RPMI8226 (cell line): ENCODE data around the gene DISP2.

Experiments
- DNase-seq: peaks from one replicate; pipeline ENCODE4 v3.0.0-alpha.2; 2015

DISP2 gene

GRCh38 chr15:40357723-40358470, at the start of gene DISP2:
DISP2 (plus strand) TSS chr15:40358219; CDS start chr15:40358322, 103 bp downstream.
- DNase-seq = peak; percentile 84

GRCh38 chr15:40309344-40309862, 48.6 kb upstream of the DISP2 start:
- DNase-seq = no peak

DNA sequence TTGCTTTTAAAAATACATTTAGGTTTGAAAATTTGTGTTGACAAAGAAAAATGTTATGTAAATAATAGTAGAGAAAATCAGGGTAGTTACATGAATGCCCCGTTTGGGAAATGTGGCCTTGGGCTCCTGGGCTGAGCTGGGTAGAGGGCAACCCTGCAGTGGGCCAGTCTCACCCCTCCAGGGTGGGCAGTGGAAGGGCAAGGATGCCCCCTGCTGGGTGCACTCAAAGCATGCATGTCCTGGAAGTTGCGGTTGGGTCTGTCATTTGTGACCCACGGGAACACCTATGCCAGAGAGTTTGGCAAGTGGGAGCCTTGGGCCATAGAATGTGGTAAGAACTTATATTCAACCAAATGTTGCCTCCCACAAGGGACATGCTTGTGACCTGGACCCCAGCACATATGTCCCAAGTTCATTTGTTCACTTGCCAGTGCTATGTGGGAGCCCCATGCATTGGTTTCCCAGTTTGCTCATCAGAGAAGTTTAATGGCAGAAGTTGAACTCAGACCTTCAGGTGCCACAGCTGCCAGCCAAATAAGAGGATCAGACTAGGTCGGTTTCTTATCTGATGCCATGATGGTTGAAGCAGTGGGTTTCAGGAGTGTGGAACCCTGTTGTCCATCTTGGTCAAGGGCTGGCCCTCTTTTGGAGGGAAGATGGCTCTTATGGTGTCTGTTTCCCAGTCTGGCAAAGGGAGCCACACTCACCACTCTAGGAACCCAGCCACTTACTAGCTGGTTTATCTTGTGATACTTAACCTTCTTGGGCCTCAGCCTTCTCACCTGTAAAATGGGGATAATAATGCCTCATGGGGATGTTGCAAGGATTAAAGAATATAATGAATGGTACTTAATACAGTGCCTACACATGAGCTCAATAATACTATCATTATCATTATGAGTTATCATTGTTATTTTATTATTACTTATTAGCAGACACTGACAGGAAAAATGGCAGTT, 47.7 kb upstream of the DISP2 start:
- no peak for DNase-seq

DNA sequence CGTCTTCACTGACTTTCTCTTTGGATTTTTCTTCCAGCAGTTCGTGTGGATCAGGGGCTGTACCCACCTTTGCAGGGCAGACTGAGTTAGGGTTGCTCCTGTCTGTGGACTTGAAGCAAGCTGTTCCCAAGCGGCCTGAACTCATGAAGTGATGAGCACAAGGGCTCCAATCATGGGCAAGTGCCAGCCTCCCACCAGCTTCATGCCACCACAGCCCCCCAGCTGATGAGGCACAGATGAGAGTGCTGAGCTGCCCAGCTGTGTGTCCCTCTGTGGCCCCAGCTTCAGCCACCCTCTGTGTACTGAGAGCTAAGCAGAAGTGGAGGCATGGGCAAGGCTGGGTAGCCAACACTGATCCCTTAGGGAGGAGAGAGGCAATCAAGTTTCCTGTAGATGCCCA, 47.0 kb upstream of the DISP2 start:
- DNase-seq = no peak

GRCh38 chr15:40312370-40313158, 45.5 kb upstream of the DISP2 start:
- no peak for DNase-seq

DNA sequence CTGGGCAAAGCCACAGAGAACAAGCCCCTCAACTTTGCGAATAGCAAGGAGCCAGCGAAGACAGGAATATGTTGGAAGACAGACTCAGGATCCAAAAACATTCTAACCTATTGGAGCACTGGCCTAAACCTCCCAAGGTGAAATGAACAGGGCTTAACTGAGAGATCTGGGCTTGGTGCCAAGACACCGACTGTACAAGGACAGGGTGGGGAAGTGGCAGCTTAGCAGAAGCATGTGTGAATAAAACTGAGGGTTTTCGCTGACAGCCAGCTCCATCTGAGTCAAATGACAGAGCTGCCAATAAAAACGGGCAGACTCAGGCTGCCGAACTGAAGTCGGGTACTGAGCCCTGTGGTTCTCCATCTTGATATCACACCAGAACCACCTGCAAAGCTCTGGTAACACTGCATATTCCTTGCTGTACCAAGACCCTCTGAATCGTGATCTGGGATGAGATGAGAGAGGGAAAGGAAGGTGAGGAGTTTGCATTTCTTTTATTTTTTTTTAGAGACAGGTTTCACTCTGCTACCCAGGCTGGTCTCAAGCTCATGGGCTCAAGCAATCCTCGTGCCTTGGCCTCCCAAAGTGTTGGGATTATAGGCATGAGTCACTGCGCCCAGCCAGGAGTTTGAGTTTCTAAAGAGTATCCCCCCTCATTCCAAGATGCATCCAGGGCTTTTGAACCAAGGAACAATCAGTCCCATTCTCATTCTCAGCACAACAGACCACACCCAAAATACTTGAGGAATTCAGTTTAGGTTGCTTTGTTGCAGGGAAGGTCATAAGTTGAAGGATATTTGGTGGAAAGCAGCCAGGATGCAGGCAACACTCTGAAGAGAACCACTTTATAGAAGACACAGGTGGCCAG, 44.3 kb upstream of the DISP2 start:
- peak; percentile 94 for DNase-seq

DNA sequence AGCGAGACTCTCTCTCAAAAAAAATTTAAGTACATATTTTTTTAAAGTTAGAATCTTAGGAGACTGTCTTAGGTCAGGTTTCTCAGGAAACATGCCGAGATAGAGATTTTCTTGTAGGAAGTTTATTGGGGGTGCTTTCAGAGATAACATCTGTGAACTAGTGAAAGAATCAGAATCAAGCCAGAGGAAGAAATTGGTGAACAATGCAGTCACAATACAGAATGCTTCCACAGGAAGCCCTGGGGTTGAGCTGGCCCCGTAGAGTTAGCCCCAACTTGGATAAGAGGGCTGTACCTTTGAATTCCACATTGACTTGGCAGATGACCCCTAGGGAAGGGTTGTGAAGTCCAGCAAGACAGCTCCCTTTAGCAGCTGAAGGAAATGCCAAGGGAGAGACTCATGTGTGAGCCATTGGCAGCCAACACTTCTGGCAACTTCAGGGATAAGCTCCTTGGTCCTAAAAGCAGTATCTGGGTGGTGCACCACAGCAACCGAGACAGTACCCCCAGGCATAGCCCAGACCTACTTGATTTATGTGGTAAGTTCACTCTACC, 43.2 kb upstream of the DISP2 start:
- DNase-seq = no peak

GRCh38 chr15:40316931-40317330, 41.1 kb upstream of the DISP2 start:
- DNase-seq = no peak

DNA sequence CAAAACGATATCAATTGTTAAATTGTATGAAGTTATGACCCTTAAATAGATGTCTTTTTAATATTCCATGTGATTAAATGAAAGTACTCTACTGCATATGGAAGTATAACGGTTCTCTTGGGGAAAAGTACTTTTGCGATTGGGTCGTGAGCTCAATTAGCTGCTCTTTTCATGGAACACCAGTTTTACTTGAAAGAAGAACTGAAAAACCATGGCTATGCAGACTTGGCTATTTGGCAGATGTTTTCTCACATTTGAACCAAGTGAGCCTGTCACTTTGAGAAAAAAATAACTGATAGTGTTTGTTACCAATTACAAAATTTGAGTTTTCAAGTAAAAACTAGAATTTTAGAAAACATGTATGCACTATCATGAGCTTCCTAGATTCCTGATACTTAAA, 40.4 kb upstream of the DISP2 start:
- DNase-seq = peak; percentile 40

DNA sequence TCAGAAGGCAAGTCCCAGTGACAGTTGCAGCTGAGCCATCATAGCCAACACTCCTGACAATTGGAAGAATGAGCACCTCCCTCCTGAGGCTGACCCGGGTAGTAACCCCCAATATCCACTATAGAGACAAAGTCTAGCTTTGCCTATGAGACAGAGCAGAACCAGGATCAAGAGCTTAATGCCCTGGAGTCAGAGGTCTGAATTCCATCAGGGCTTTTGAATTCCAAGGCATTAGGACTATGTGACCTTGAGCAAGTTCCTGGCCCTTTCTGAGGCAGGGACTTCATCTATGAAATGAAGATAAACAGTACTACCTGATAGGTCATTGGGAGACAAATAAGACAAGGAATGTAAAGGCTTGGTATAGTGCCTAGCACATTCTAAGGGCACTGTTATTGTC, 37.6 kb upstream of the DISP2 start:
- DNase-seq = no peak

- DNase-seq = peak; percentile 73
Observed at GRCh38 chr15:40320931-40321371, 37.1 kb upstream of the DISP2 start.

DNA sequence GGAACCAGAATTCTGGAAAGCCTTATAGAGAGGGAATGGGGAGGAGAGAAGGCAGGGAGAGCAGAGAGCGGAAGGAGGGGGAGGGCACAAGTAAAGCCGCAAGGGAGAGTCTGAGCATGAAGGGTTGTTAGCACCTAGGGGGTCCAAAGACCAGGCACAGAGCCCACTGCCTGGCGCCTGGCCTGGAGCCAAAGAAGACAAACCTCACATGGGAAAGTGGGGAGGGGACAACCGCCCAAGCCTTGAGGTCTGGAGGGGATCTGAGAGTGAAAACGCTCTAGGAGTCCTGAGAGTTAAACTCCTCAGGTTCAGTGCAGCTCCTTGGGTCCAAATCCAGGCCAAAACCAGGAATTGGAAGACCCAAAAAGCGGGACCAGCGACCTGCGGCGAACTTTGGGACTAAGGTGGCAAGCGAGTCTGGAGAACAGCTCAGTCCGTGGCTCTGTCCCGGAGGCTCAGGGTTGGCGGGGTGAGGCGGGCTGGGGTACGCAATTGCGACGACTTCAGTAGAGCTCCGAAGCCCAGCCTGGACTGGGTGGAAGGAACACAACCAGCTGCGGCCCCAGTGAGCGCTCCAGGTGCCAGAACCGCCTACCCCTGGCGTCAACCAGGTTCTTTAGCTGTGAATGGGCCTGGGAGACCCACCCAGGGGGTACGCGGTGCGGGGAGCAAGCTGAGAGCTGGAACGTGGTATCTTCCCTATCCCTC, 35.3 kb upstream of the DISP2 start:
- DNase-seq = no peak

DNA sequence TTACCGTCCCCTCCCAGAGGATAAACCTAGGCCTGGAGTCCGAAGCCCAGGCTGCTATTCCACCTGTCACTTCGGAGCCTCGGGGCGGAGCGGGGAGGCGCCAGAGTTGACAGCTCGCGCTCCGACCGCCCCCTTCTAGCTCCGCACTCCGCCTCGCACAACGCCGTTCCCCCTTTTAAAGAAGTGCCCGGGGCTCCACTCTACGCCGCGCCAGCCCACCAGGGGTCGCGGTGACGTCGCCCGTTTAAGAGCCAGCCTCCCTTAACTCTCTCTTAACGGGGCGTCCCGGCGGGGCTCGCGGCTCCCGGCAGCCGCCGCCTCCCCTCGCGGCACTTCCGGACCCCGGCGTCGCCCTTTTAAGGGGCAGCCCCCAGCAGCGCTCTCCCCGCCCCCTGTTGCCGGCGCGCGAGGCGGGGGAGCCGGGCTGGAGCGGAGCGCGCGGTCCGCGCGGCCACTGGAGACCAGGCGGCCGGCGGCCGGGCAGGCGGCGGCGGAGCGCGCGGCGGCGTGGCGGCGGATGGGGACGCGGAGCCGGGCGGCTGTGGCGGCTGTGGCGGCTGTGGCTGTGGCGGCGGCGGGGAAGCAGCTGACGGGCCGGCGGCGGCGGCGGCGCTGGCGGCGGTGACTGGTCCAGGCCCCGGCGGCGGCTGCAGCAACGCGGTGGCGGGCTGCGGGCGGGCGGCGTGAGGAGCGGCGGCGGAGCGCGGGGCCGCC, 34.6 kb upstream of the DISP2 start, which contains the start of gene INAFM2:
Gene INAFM2, plus strand, starts transcription at position 454 of the 714 bp plus-strand sequence. CDS start 364 bp downstream, outside the sequence.
- DNase-seq = peak; percentile 93

DNA sequence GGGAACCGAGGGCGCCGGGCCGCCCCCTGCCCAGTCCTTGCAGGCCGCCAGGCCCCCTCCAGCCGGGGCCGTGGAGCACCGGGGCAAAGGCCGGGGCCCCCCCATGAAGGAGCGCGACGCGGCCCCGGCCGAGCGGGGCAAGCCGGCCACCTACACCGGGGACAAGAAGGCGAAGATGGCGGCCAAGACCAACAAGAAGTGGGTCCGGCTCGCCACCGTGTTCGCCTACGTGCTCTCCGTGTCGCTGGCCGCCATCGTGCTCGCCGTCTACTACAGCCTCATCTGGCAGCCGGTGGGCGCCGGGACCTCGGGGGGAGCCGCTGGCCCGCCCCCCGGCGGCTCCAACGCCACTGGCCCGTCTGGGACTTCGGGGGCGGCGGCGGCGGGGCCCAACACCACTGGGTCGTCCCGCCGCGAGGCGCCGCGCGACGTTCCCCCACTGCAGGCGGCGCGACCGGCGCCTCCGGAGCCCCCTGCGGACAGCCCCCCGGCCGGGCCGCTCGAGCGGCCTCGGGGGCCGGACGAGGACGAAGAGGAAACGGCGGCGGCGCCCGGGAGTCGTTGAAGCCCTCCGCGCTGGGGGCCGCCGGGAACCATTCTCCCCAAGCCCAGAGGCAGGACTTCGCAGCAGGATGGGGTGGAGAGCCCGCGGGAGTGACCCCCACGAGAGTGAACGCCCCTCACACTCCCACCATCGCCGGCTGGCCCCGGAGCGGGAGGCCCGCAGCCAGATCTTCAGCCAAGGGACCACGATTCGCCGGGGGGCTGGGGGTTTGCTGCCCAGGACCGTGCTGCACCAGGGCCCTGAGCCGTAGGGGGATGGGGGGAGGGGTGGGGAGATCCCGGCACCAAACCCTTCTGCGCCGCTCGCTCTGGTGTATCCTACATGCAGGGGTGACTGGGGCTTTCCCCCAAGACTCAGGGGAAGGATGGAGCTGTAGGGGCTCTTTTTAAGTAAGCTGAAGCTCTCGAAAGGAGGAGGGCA, 33.8 kb upstream of the DISP2 start:
- no peak for DNase-seq

DNA sequence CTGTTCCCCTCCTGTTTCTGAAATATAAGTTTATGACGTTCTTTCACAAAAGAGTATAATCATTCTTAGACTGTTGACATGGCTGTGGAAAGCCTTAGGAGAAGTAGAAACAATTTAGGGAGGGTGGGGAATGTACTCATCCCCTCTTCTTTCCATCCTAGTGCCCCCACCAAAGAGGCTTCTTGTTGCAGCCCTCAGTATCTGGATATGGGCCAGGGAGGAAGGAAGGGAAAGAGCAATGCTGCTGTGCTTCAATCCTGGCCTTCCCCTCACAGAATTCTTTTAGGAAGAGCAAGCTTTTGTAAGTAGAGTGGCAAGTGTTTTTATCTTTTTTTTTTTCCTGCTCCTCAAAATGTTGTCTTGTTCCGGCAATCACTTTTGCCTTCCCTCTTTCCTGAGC, 32.8 kb upstream of the DISP2 start:
- no peak for DNase-seq

- DNase-seq = no peak
Observed at GRCh38 chr15:40325700-40326099, 32.3 kb upstream of the DISP2 start.

GRCh38 chr15:40327457-40327856, 30.6 kb upstream of the DISP2 start:
- peak; percentile 71 for DNase-seq

DNA sequence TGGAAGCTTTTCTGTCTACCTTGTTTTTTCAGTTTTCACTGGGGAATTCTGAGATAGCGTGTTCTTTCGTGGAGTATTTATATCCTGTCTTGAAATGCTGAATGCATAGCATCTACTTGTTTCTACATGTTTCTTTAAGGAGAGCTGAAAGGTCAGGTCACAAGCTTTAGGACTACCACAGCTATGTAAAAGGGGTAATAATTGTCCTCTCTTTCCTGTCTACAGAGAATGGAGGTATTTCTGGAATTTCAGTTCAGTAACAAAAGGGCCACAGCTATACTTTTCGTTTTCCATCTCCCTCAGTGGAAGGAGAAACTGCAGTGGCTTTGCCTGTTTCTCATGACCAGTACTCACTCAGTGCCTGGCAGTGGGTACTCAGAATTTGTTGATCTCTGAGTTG, 29.8 kb upstream of the DISP2 start:
- DNase-seq = no peak

DNA sequence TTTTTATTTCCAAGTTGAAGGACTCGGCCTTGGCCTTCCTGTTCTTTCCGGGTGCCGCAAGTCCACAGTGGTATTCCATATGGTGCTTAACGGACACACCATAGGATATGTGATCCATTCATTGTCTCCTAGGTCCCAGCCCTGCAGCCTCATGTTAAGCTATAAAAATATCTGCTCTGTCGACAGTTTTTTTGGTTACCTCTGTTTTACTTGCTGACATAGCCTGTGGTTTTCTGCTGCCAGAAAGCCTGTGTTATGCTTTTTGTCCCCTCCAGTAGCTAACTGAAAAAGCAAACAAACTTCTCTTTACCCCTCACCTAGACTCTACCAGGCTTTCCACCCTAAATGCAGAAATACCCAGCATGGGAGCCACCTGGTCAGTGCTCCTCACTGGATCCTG, 29.3 kb upstream of the DISP2 start:
- peak; percentile 87 for DNase-seq
